ENCODE data around the gene CACNA1C.

GRCh38 chr12:2641761-2642160 lies 589.0 kb downstream of the CACNA1C start:
- TF ChIP-seq, protein P1, sequence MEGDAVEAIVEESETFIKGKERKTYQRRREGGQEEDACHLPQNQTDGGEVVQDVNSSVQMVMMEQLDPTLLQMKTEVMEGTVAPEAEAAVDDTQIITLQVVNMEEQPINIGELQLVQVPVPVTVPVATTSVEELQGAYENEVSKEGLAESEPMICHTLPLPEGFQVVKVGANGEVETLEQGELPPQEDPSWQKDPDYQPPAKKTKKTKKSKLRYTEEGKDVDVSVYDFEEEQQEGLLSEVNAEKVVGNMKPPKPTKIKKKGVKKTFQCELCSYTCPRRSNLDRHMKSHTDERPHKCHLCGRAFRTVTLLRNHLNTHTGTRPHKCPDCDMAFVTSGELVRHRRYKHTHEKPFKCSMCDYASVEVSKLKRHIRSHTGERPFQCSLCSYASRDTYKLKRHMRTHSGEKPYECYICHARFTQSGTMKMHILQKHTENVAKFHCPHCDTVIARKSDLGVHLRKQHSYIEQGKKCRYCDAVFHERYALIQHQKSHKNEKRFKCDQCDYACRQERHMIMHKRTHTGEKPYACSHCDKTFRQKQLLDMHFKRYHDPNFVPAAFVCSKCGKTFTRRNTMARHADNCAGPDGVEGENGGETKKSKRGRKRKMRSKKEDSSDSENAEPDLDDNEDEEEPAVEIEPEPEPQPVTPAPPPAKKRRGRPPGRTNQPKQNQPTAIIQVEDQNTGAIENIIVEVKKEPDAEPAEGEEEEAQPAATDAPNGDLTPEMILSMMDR (IDR thresholded peaks at IDR 0.05): no peak
- TF ChIP-seq EP300 (IDR thresholded peaks at IDR 0.05) (no peak), POLR2AphosphoS5 (IDR thresholded peaks at IDR 0.05) (no peak)

Data from suprapubic skin (tissue), 4 donors.